ENCODE results near the gene NFIA. TPM values are rescaled to one million over a fixed set of nuclear protein-coding genes. Genes with fewer than 3 reads are reported as not detected.

The NFIA gene
- total and polyA plus RNA-seq, 12 donors = 11.2 to 117 (median 92.5) TPM

DNA sequence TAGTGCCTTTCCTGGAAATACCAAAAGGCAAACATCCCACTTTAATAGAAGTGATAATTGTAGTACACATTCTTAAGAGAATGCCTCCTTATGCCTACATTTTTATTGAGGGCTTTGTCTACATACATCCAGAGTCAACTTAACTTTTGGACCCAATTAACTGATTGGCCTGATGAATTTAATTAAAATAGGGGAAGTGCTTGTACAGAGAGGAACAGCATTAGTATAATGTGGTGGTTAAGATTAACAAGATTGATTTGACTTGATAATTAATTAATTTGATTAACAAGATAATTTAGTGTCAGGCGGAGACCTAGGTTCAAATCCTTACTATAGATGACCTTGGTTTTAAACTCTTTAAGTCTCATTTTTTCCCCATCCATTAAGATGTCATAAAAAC lies 111.4 kb downstream of the NFIA start:
- no peak for ATAC-seq
- Histone ChIP-seq H3K36me3 (no peaks in the 10 kb centered on the region), H3K27me3 (no peaks in the 10 kb centered on the region), H3K9me3 (no peaks in the 10 kb centered on the region), H3K27ac (peak overlapping the region in 2 of 10 donors; percentile 4 to 59), H3K4me1 (peaks cover 2 to 70% (median 55%) of the 10 kb centered on the region in 9 donors), H3K4me3 (no peak overlapping the region)
- TF ChIP-seq, protein P1, sequence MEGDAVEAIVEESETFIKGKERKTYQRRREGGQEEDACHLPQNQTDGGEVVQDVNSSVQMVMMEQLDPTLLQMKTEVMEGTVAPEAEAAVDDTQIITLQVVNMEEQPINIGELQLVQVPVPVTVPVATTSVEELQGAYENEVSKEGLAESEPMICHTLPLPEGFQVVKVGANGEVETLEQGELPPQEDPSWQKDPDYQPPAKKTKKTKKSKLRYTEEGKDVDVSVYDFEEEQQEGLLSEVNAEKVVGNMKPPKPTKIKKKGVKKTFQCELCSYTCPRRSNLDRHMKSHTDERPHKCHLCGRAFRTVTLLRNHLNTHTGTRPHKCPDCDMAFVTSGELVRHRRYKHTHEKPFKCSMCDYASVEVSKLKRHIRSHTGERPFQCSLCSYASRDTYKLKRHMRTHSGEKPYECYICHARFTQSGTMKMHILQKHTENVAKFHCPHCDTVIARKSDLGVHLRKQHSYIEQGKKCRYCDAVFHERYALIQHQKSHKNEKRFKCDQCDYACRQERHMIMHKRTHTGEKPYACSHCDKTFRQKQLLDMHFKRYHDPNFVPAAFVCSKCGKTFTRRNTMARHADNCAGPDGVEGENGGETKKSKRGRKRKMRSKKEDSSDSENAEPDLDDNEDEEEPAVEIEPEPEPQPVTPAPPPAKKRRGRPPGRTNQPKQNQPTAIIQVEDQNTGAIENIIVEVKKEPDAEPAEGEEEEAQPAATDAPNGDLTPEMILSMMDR (IDR thresholded peaks at IDR 0.05) = no peak
- no peak for DNase-seq
- intact Hi-C loops (cut with DNase I) = no loop called here
- 68 to 75% methylated on average over 1 of the region's 1 CpG for WGBS, 2 donors

DNA sequence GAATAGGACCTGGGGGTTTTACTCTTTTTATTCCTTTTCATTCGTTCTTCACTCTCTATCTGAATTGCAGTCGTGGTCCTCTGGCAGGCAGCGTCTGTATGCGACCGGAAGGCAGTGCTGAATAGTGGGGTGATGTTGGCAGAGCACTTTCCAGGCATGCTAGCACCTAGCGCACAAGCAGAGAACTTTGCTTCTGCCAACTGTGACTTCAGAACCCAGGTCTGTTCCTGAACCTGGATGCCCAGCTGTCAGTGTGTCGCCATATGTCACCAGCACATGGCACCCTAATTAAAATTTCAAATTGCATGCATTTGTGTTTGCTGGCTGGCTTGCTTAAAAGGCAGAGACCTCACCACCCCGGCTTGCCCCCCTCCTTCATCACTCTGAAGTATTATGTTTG lies 116.2 kb downstream of the NFIA start:
- WGBS, 2 donors = 75 to 77% methylated on average over 8 of the region's 8 CpGs
- H3K9me3 ChIP-seq = no peaks in the 10 kb centered on the region
- DNase-seq (no peak), ATAC-seq (peak in 6 of 8 donors; percentile 35 to 74 (median 60))
- H3K4me1 ChIP-seq = peaks cover 2 to 68% (median 30%) of the 10 kb centered on the region in 9 donors
- no peak overlapping the region for H3K4me3 ChIP-seq
- intact Hi-C loops (cut with DNase I) = no loop called here
- no peak overlapping the region for H3K27ac ChIP-seq
- no peaks in the 10 kb centered on the region for H3K27me3 ChIP-seq
- H3K36me3 ChIP-seq = no peaks in the 10 kb centered on the region
- TF ChIP-seq, protein P1 (IDR thresholded peaks at IDR 0.05) = no peak

- Histone ChIP-seq H3K27ac (peak overlapping the region in 1 of 10 donors; percentile 4), H3K4me3 (no peak overlapping the region), H3K27me3 (no peaks in the 10 kb centered on the region), H3K9me3 (no peaks in the 10 kb centered on the region), H3K4me1 (peaks cover 2 to 48% (median 17%) of the 10 kb centered on the region in 9 donors), H3K36me3 (no peaks in the 10 kb centered on the region)
- ATAC-seq = no peak
- intact Hi-C loops (cut with DNase I) = no loop called here
- 70 to 75% methylated on average over 5 of the region's 5 CpGs for WGBS, 2 donors
- TF ChIP-seq, protein P1 (IDR thresholded peaks at IDR 0.05) = no peak
- no peak for DNase-seq
Observed at GRCh38 chr1:61201035-61201434, 118.7 kb downstream of the NFIA start.

GRCh38 chr1:61202854-61203598 lies 120.7 kb downstream of the NFIA start:
- intact Hi-C loops (cut with DNase I) = no loop called here
- ATAC-seq = peak in 2 of 8 donors; percentile 15 to 17
- H3K4me3 ChIP-seq = no peak overlapping the region

More at GRCh38 chr1:61202854-61203598, 120.7 kb downstream of the NFIA start:
- Histone ChIP-seq H3K27me3 (no peaks in the 10 kb centered on the region), H3K4me1 (peaks cover 2 to 50% (median 17%) of the 10 kb centered on the region in 9 donors), H3K27ac (no peak overlapping the region), H3K9me3 (no peaks in the 10 kb centered on the region), H3K36me3 (no peaks in the 10 kb centered on the region)
- 79 to 83% methylated on average over 11 of the region's 11 CpGs for WGBS, 2 donors
- DNase-seq = no peak
- TF ChIP-seq, protein P1 (IDR thresholded peaks at IDR 0.05) = no peak
